Loucy (cell line): Measurements from ENCODE around the gene TSC22D4.
"Not testable (repeated sequence)": the region's sequence is repeated elsewhere in the genome, so short reads cannot be mapped to it uniquely, and the experiment has no call there.

ENCODE experiments used
- H2AFZ ChIP-seq: fragments of 200-600 bp; sonication (generic); 2 replicates; pipeline ENCODE4 v1.6.0; 2016; ENCODE audit warnings: antibody characterized with exemption, mild to moderate bottlenecking, low read length, moderate library complexity
- H3F3A ChIP-seq: fragments of 200-600 bp; 2 replicates; pipeline ENCODE4 v1.6.0; 2016; ENCODE audit warnings: antibody characterized with exemption, low read depth, mild to moderate bottlenecking
- H3K27me3 ChIP-seq: fragments of 200-600 bp; sonication (generic); 2 replicates; pipeline ENCODE4 v1.6.1; 2014; ENCODE audit warnings: low read length, mild to moderate bottlenecking; ENCODE audit not compliant: insufficient read depth, poor library complexity, severe bottlenecking
- H3K36me3 ChIP-seq: fragments of 200-600 bp; sonication (generic); 2 replicates; pipeline ENCODE4 v1.6.1; 2016; ENCODE audit warnings: low read length; ENCODE audit not compliant: insufficient read depth
- H3K4me1 ChIP-seq: fragments of 200-600 bp; sonication (generic); 2 replicates; pipeline ENCODE4 v1.5.1; 2014; ENCODE audit warnings: low read length, mild to moderate bottlenecking; ENCODE audit not compliant: insufficient read depth, poor library complexity, severe bottlenecking
- H3K4me2 ChIP-seq: fragments of 200-600 bp; sonication (generic); 2 replicates; pipeline ENCODE4 v1.6.0; 2014; ENCODE audit warnings: antibody characterized with exemption, low read length, low read depth, mild to moderate bottlenecking; ENCODE audit not compliant: poor library complexity, severe bottlenecking
- H3K4me3 ChIP-seq: fragments of 200-600 bp; sonication (generic); 2 replicates; pipeline ENCODE4 v1.5.1; 2014; ENCODE audit warnings: low read length, mild to moderate bottlenecking, mixed read lengths; ENCODE audit not compliant: poor library complexity, severe bottlenecking
- H3K79me2 ChIP-seq: fragments of 200-600 bp; sonication (generic); 2 replicates; pipeline ENCODE4 v1.6.1; 2014; ENCODE audit warnings: low read length; ENCODE audit not compliant: insufficient read depth
- H3K9ac ChIP-seq: fragments of 200-600 bp; sonication (generic); 2 replicates; pipeline ENCODE4 v1.6.0; 2014; ENCODE audit warnings: mild to moderate bottlenecking, low read depth, low read length, moderate library complexity; ENCODE audit not compliant: poor library complexity, severe bottlenecking
- H3K9me2 ChIP-seq: fragments of 200-600 bp; sonication (generic); replicated peaks from 2 replicates; pipeline ENCODE4 v1.6.1; 2016; ENCODE audit warnings: low read depth, low read length, mixed read lengths
- H3K9me3 ChIP-seq: fragments of 200-600 bp; sonication (generic); 2 replicates; pipeline ENCODE4 v1.6.1; 2014; ENCODE audit warnings: mild to moderate bottlenecking, antibody characterized with exemption, low read length, low read depth; ENCODE audit not compliant: insufficient read depth
- H4K20me1 ChIP-seq: fragments of 200-600 bp; sonication (generic); 2 replicates; pipeline ENCODE4 v1.6.0; 2014; ENCODE audit warnings: antibody characterized with exemption, low read length, mild to moderate bottlenecking; ENCODE audit not compliant: insufficient read depth, poor library complexity, severe bottlenecking
- EZH2phosphoT487 ChIP-seq: fragments of 200-600 bp; IDR thresholded peaks from 2 replicates; pipeline ENCODE4 v1.6.1; 2018; ENCODE audit warnings: antibody characterized with exemption, mild to moderate bottlenecking, moderate library complexity, borderline replicate concordance
- TF ChIP-seq, protein P1 (sequence below): fragments of 200-600 bp; sonication (generic); conservative IDR thresholded peaks from 2 replicates; pipeline ENCODE4 v1.5.1; 2014; ENCODE audit warnings: mild to moderate bottlenecking, antibody characterized with exemption, low read length

Gene TSC22D4

DNA sequence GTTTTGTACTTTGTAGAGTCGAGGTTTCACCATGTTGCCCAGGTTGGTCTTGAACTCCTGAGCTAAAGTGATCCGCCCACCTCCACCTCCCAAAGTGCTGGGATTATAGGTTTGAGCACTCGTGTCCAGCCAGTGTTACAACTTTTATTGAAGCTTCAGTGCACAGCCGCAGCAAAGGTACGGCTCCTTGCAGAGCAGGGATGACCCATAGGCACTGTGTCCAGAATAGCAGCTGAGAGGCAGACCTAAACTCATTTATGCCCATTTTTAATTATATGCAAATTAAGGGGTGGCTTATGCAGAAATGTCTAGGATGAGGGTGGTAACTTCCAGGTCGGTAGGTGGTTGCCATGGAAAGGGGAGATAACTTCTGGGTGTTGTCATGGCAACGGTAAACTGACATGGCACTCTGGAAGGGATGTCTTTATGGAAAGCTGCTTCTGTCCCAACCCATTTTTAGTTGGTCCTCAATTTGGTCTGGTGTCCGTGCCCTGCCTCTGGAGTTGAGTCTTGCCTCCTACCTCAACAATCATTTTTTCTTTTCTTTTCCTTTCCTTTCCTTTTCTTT is 27.4 kb upstream of the TSC22D4 start:
- no peak overlapping the region for H2AFZ ChIP-seq
- H3K9ac ChIP-seq, result no peak overlapping the region
- H3K9me3 ChIP-seq, result no peaks in the 10 kb centered on the region
- H3K27me3 ChIP-seq, result no peaks in the 10 kb centered on the region
- H3K4me2 ChIP-seq, result no peak overlapping the region
- H3K79me2 ChIP-seq, result no peaks in the 10 kb centered on the region
- H3K4me1 ChIP-seq, result no peaks in the 10 kb centered on the region
- H3F3A ChIP-seq, result no peaks in the 10 kb centered on the region
- H3K36me3 ChIP-seq, result no peaks in the 10 kb centered on the region
- H4K20me1 ChIP-seq, result no peaks in the 10 kb centered on the region
- TF ChIP-seq, protein P1, sequence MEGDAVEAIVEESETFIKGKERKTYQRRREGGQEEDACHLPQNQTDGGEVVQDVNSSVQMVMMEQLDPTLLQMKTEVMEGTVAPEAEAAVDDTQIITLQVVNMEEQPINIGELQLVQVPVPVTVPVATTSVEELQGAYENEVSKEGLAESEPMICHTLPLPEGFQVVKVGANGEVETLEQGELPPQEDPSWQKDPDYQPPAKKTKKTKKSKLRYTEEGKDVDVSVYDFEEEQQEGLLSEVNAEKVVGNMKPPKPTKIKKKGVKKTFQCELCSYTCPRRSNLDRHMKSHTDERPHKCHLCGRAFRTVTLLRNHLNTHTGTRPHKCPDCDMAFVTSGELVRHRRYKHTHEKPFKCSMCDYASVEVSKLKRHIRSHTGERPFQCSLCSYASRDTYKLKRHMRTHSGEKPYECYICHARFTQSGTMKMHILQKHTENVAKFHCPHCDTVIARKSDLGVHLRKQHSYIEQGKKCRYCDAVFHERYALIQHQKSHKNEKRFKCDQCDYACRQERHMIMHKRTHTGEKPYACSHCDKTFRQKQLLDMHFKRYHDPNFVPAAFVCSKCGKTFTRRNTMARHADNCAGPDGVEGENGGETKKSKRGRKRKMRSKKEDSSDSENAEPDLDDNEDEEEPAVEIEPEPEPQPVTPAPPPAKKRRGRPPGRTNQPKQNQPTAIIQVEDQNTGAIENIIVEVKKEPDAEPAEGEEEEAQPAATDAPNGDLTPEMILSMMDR, result no peak
- TF ChIP-seq EZH2phosphoT487, result no peak
- no peaks in the 10 kb centered on the region for H3K9me2 ChIP-seq
- no peak overlapping the region for H3K4me3 ChIP-seq

DNA sequence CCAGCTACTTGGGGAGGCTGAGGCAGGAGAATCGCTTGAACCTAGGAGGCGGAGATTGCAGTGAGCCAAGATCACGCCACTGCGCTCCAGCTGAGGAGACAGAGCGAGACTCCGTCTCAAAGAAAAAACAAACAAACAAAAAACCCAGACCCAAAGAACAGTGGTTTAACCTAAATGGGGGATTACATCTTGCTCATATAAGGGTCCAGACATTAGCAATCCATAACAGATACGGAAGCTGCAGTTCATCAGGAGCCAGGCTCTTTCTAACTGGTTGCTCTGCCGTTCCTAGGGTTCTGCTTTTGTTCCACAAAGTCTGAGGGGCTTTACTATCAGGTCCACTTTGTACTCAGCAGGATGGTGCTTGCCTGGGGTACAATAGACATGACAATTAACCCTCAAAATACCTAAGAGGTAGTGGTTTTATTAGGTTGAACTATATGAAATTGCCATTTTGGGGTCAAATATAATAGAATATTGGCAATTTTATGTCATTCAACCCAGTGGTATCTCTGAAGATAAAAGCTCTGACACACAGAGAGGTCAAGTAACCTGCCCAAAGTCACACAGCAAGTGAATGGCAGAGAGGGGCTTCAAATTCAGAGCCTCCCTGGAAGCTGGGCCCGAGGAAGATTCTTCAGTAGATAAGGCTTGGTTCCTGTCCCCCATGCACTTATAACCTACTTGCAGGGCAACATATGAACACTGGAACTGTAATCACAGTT is 26.0 kb upstream of the TSC22D4 start:
- Histone ChIP-seq H3K79me2 (no peaks in the 10 kb centered on the region), H3K27me3 (no peaks in the 10 kb centered on the region), H3F3A (no peaks in the 10 kb centered on the region), H3K9me2 (no peaks in the 10 kb centered on the region), H3K36me3 (no peaks in the 10 kb centered on the region), H3K9ac (no peak overlapping the region), H3K4me1 (no peaks in the 10 kb centered on the region), H3K4me2 (no peak overlapping the region), H2AFZ (no peak overlapping the region), H4K20me1 (no peaks in the 10 kb centered on the region), H3K9me3 (no peaks in the 10 kb centered on the region), H3K4me3 (no peak overlapping the region)
- no peak for TF ChIP-seq EZH2phosphoT487
- TF ChIP-seq, protein P1, result no peak

DNA sequence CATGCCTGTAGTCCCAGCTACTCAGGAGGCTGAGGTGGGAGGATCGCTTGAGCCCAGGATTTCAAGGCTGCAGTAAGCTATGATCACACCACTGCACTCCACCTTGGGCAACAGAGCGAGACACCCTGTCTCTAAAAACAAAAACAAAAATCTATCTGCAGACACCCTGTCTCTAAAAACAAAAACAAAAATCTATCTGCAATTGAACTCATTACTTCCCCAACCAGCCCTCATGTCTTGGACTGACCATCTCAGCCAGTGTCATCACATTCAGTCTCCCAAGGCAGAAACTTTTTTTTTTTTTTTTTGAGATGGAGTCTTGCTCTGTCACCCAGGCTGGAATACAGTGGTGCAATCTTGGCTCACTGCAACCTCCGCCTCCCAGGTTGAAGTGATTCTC is 25.0 kb upstream of the TSC22D4 start:
- H3F3A ChIP-seq, H3K4me2 ChIP-seq, H3K36me3 ChIP-seq, H3K27me3 ChIP-seq, H3K9me3 ChIP-seq, H3K4me1 ChIP-seq, H3K4me3 ChIP-seq, H4K20me1 ChIP-seq, H3K9me2 ChIP-seq, H3K9ac ChIP-seq, H2AFZ ChIP-seq, H3K79me2 ChIP-seq: not testable (repeated sequence)

DNA sequence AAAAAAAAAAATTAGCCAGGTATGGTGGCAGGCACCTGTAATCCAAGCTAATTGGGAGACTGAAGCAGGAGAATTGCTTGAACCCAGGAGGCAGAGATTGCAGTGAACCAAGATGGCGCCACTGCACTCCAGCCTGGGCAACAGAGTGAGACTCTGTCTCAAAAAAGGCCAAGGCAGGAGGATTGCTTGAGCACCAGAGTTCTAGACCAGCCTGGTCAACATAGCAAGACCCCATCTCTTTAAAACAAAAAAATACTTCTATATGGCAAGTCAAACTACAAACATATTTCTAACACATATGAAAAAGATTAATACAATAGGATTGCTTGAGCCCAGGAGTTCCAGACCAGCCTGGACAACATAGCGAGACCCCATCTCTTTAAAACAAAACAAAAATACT is 21.7 kb upstream of the TSC22D4 start:
- not testable (repeated sequence) for H3F3A ChIP-seq, H3K9me3 ChIP-seq, H3K4me1 ChIP-seq, H3K36me3 ChIP-seq, H3K9ac ChIP-seq, H3K9me2 ChIP-seq, H3K79me2 ChIP-seq, H3K4me3 ChIP-seq, H3K4me2 ChIP-seq, H4K20me1 ChIP-seq, H3K27me3 ChIP-seq, H2AFZ ChIP-seq
